Muscle layer of colon (tissue), 2 donors: ENCODE results near the gene TGM5.

Experiments
- H3K27ac ChIP-seq: one replicate; pipeline ENCODE4 v1.7.0; 2013; ENCODE audit warnings: low read depth, mild to moderate bottlenecking, low read length, moderate library complexity
- H3K27me3 ChIP-seq, 2 donors: one replicate each; pipeline ENCODE4 v1.7.0; 2013; ENCODE audit warnings: low read length in 2 of 2, mild to moderate bottlenecking in 2 of 2; ENCODE audit not compliant: insufficient read depth in 2 of 2, control insufficient read depth in 1 of 2
- H3K36me3 ChIP-seq: one replicate; pipeline ENCODE4 v1.7.0; 2013; ENCODE audit warnings: mild to moderate bottlenecking, low read length; ENCODE audit not compliant: insufficient read depth
- H3K4me1 ChIP-seq: one replicate; pipeline ENCODE4 v1.7.0; 2013; ENCODE audit warnings: mild to moderate bottlenecking, low read length; ENCODE audit not compliant: insufficient read depth
- H3K4me3 ChIP-seq, 2 donors: one replicate each; pipeline ENCODE4 v1.7.0; 2013; ENCODE audit warnings: low read length in 2 of 2, low read depth in 1 of 2, mild to moderate bottlenecking in 1 of 2, moderate library complexity in 1 of 2
- H3K9ac ChIP-seq: one replicate; pipeline ENCODE4 v1.7.0; 2013; ENCODE audit warnings: low read length
- H3K9me3 ChIP-seq: one replicate; pipeline ENCODE4 v1.7.0; 2013; ENCODE audit warnings: mild to moderate bottlenecking, low read length
- donor health status: abdominal sarcoma.
- donor health status: Adenocarcinoma of cecum.

TGM5 gene

GRCh38 chr15:43255376-43255775, 11.4 kb downstream of the TGM5 start:
- Histone ChIP-seq H3K36me3 (no peaks in the 10 kb centered on the region), H3K4me3 (no peak overlapping the region), H3K9ac (no peak overlapping the region), H3K9me3 (no peaks in the 10 kb centered on the region), H3K27me3 (no peaks in the 10 kb centered on the region), H3K27ac (no peak overlapping the region), H3K4me1 (no peaks in the 10 kb centered on the region)

- Histone ChIP-seq H3K4me3 (no peak overlapping the region), H3K9me3 (no peaks in the 10 kb centered on the region), H3K36me3 (no peaks in the 10 kb centered on the region), H3K27me3 (no peaks in the 10 kb centered on the region), H3K27ac (no peak overlapping the region), H3K4me1 (no peaks in the 10 kb centered on the region), H3K9ac (no peak overlapping the region)
Observed at GRCh38 chr15:43253431-43254403, 13.0 kb downstream of the TGM5 start.

GRCh38 chr15:43251871-43252250, 14.9 kb downstream of the TGM5 start:
- H3K9me3 ChIP-seq, result no peaks in the 10 kb centered on the region
- H3K9ac ChIP-seq, result no peak overlapping the region
- no peak overlapping the region for H3K4me3 ChIP-seq
- H3K36me3 ChIP-seq, result no peaks in the 10 kb centered on the region
- H3K27ac ChIP-seq, result no peak overlapping the region
- H3K27me3 ChIP-seq, result no peaks in the 10 kb centered on the region
- H3K4me1 ChIP-seq, result no peaks in the 10 kb centered on the region

GRCh38 chr15:43251185-43251870, 15.4 kb downstream of the TGM5 start:
- no peaks in the 10 kb centered on the region for H3K36me3 ChIP-seq
- no peak overlapping the region for H3K27ac ChIP-seq

GRCh38 chr15:43250785-43251184, 15.9 kb downstream of the TGM5 start:
- no peak overlapping the region for H3K27ac ChIP-seq
- no peaks in the 10 kb centered on the region for H3K27me3 ChIP-seq
- H3K4me3 ChIP-seq, result no peak overlapping the region
- no peaks in the 10 kb centered on the region for H3K4me1 ChIP-seq
- no peaks in the 10 kb centered on the region for H3K9me3 ChIP-seq
- no peaks in the 10 kb centered on the region for H3K36me3 ChIP-seq
- no peak overlapping the region for H3K9ac ChIP-seq

More at GRCh38 chr15:43251185-43251870, 15.4 kb downstream of the TGM5 start:
- no peaks in the 10 kb centered on the region for H3K27me3 ChIP-seq
- no peaks in the 10 kb centered on the region for H3K9me3 ChIP-seq
- H3K4me3 ChIP-seq, result no peak overlapping the region
- H3K4me1 ChIP-seq, result no peaks in the 10 kb centered on the region
- no peak overlapping the region for H3K9ac ChIP-seq

GRCh38 chr15:43249699-43250203, 17.0 kb downstream of the TGM5 start:
- Histone ChIP-seq H3K9ac (no peak overlapping the region), H3K27me3 (no peaks in the 10 kb centered on the region), H3K9me3 (no peaks in the 10 kb centered on the region), H3K4me3 (no peak overlapping the region), H3K36me3 (no peaks in the 10 kb centered on the region), H3K4me1 (no peaks in the 10 kb centered on the region), H3K27ac (no peak overlapping the region)

GRCh38 chr15:43249236-43249635, 17.5 kb downstream of the TGM5 start:
- no peaks in the 10 kb centered on the region for H3K9me3 ChIP-seq
- H3K4me1 ChIP-seq, result no peaks in the 10 kb centered on the region
- H3K27ac ChIP-seq, result no peak overlapping the region
- H3K27me3 ChIP-seq, result no peaks in the 10 kb centered on the region
- H3K9ac ChIP-seq, result no peak overlapping the region
- H3K36me3 ChIP-seq, result no peaks in the 10 kb centered on the region
- H3K4me3 ChIP-seq, result no peak overlapping the region

- no peak overlapping the region for H3K4me3 ChIP-seq
- no peaks in the 10 kb centered on the region for H3K9me3 ChIP-seq
- no peaks in the 10 kb centered on the region for H3K36me3 ChIP-seq
Observed at GRCh38 chr15:43246261-43246774, 20.4 kb downstream of the TGM5 start.

GRCh38 chr15:43244092-43244491, 22.6 kb downstream of the TGM5 start:
- no peaks in the 10 kb centered on the region for H3K27me3 ChIP-seq
- H3K36me3 ChIP-seq, result no peaks in the 10 kb centered on the region
- no peak overlapping the region for H3K27ac ChIP-seq
- H3K4me1 ChIP-seq, result no peaks in the 10 kb centered on the region
- no peak overlapping the region for H3K4me3 ChIP-seq
- no peak overlapping the region for H3K9ac ChIP-seq
- no peaks in the 10 kb centered on the region for H3K9me3 ChIP-seq

More at GRCh38 chr15:43246261-43246774, 20.4 kb downstream of the TGM5 start:
- H3K4me1 ChIP-seq, result no peaks in the 10 kb centered on the region
- no peak overlapping the region for H3K9ac ChIP-seq
- H3K27me3 ChIP-seq, result no peaks in the 10 kb centered on the region
- H3K27ac ChIP-seq, result no peak overlapping the region

- Histone ChIP-seq H3K36me3 (no peaks in the 10 kb centered on the region), H3K27ac (no peak overlapping the region), H3K9me3 (no peaks in the 10 kb centered on the region), H3K9ac (no peak overlapping the region), H3K4me3 (no peak overlapping the region), H3K27me3 (no peaks in the 10 kb centered on the region), H3K4me1 (no peaks in the 10 kb centered on the region)
Observed at GRCh38 chr15:43243020-43243645, 23.6 kb downstream of the TGM5 start.

GRCh38 chr15:43242616-43243015, 24.1 kb downstream of the TGM5 start:
- Histone ChIP-seq H3K27me3 (no peaks in the 10 kb centered on the region), H3K4me1 (no peaks in the 10 kb centered on the region), H3K36me3 (no peaks in the 10 kb centered on the region), H3K27ac (no peak overlapping the region), H3K9me3 (no peaks in the 10 kb centered on the region), H3K4me3 (no peak overlapping the region), H3K9ac (no peak overlapping the region)
